Parathyroid adenoma (tissue), 2 donors: Measurements from ENCODE around the gene PTGDS.

Experiments used
- H2AFZ ChIP-seq: fragments of 300-600 bp; sonication (generic); one replicate; pipeline ENCODE4 v1.7.0; 2017; ENCODE audit warnings: antibody characterized with exemption, mild to moderate bottlenecking
- H3K27ac ChIP-seq: fragments of 300-600 bp; sonication (generic); one replicate; pipeline ENCODE4 v1.7.0; 2017
- H3K27me3 ChIP-seq: fragments of 300-600 bp; sonication (generic); one replicate; pipeline ENCODE4 v1.7.0; 2017; ENCODE audit warnings: low read length; ENCODE audit not compliant: control insufficient read depth, insufficient read depth
- H3K36me3 ChIP-seq: fragments of 300-600 bp; sonication (generic); one replicate; pipeline ENCODE4 v1.7.0; 2017; ENCODE audit warnings: low read length; ENCODE audit not compliant: control insufficient read depth, insufficient read depth
- H3K4me1 ChIP-seq: fragments of 300-600 bp; sonication (generic); one replicate; pipeline ENCODE4 v1.7.0; 2017; ENCODE audit warnings: control low read depth
- H3K4me2 ChIP-seq: fragments of 300-600 bp; sonication (generic); one replicate; pipeline ENCODE4 v1.7.0; 2017; ENCODE audit warnings: low read length
- H3K4me3 ChIP-seq: fragments of 300-600 bp; sonication (generic); one replicate; pipeline ENCODE4 v1.7.0; 2017; ENCODE audit warnings: low read depth, low read length
- H3K79me2 ChIP-seq: fragments of 300-600 bp; sonication (generic); one replicate; pipeline ENCODE4 v1.7.0; 2017; ENCODE audit warnings: control low read depth
- H3K9ac ChIP-seq: fragments of 300-600 bp; sonication (generic); one replicate; pipeline ENCODE4 v1.7.0; 2017; ENCODE audit warnings: mild to moderate bottlenecking
- H3K9me3 ChIP-seq: fragments of 300-600 bp; sonication (generic); one replicate; pipeline ENCODE4 v1.7.0; 2017; ENCODE audit warnings: low read length; ENCODE audit not compliant: control insufficient read depth
- TF ChIP-seq, protein P1 (sequence below): fragments of 300-600 bp; sonication (generic); IDR thresholded peaks from one replicate; pipeline ENCODE4 v1.7.0; 2017; ENCODE audit warnings: antibody characterized with exemption, mild to moderate bottlenecking
- donor health status: primary hyperparathyroidism.

PTGDS gene

DNA sequence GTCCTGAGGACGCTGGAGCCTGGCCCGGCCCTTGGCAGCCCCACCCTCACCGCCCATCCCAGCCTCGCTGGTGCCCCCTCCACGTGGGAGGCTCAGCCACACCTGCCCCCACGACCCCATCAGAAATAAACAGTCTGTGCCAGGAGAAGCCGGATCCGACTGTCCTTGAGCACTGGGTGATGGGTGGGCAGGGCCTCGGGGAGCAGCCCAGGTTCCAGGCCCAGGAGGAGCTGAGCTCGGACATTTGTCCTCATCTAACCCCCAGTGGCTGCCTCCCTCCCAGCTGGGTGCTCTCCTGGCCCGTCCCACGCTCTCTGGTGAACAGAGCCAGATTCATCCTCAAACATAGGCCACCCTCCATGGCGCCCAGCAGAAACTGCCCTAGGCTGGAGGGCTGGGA is 4.6 kb upstream of the PTGDS start:
- H3K36me3 ChIP-seq, result no peaks in the 10 kb centered on the region

DNA sequence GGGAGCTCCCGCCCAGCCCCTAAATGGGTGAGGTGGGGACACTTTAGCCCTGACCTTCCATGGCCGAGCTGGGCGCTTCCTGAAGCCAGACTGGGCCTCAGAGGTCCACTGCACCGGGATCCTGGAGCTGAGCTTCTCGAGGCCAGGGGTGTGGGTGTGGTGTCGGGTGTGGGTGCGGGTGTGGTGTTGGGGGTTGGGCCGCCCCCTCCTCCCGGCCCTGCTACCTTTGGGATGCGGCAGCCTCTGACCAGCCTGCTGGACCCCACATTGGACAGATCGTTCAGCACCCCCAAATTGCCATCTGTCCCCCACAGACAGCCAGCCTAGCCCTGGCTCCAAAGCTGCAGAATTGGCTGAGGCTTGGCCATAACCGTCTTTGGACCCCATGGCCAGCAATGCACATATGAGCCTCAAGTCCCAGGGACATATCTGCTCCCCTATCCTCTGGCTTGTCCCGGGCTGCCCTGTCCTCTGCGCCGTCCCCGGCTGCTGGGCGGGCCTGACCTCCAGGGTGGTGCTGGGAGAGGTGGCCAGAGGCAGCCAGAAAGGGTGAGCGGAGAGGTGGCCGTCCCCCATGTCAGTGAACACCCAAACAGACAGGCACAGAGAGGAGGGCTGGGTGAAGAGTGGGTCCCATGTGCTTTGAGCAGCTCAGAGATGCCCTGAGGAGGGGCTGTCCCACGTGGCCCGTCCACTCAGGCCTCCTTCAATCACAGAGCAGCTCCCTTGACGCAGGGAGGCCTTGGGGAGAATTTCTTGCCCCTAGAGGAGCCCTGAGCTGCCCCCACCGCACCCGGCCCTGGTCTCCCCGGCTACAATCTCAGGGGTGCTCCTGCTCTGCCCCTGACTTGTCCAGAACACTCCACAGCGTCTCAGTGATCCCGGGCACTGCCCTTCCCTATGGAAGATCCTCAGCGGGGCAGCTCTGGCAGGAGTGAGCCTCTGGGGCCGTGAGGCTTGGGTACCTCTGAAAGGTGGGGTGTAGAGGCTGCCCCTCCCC is 3.4 kb upstream of the PTGDS start:
- Histone ChIP-seq H3K27ac (no peak overlapping the region), H2AFZ (no peak overlapping the region), H3K9ac (no peak overlapping the region), H3K79me2 (no peaks in the 10 kb centered on the region), H3K9me3 (no peaks in the 10 kb centered on the region), H3K4me1 (no peaks in the 10 kb centered on the region), H3K4me2 (no peak overlapping the region), H3K36me3 (no peaks in the 10 kb centered on the region), H3K27me3 (no peaks in the 10 kb centered on the region), H3K4me3 (no peak overlapping the region)
- TF ChIP-seq, protein P1, sequence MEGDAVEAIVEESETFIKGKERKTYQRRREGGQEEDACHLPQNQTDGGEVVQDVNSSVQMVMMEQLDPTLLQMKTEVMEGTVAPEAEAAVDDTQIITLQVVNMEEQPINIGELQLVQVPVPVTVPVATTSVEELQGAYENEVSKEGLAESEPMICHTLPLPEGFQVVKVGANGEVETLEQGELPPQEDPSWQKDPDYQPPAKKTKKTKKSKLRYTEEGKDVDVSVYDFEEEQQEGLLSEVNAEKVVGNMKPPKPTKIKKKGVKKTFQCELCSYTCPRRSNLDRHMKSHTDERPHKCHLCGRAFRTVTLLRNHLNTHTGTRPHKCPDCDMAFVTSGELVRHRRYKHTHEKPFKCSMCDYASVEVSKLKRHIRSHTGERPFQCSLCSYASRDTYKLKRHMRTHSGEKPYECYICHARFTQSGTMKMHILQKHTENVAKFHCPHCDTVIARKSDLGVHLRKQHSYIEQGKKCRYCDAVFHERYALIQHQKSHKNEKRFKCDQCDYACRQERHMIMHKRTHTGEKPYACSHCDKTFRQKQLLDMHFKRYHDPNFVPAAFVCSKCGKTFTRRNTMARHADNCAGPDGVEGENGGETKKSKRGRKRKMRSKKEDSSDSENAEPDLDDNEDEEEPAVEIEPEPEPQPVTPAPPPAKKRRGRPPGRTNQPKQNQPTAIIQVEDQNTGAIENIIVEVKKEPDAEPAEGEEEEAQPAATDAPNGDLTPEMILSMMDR, result no peak

More for the DNA sequence above, 4.6 kb upstream of the PTGDS start:
- Histone ChIP-seq H3K79me2 (no peaks in the 10 kb centered on the region), H3K9ac (no peak overlapping the region), H3K27ac (no peak overlapping the region), H3K9me3 (no peaks in the 10 kb centered on the region), H3K27me3 (no peaks in the 10 kb centered on the region), H3K4me3 (no peak overlapping the region), H3K4me2 (no peak overlapping the region), H2AFZ (no peak overlapping the region), H3K4me1 (no peaks in the 10 kb centered on the region)
- TF ChIP-seq, protein P1, result no peak

DNA sequence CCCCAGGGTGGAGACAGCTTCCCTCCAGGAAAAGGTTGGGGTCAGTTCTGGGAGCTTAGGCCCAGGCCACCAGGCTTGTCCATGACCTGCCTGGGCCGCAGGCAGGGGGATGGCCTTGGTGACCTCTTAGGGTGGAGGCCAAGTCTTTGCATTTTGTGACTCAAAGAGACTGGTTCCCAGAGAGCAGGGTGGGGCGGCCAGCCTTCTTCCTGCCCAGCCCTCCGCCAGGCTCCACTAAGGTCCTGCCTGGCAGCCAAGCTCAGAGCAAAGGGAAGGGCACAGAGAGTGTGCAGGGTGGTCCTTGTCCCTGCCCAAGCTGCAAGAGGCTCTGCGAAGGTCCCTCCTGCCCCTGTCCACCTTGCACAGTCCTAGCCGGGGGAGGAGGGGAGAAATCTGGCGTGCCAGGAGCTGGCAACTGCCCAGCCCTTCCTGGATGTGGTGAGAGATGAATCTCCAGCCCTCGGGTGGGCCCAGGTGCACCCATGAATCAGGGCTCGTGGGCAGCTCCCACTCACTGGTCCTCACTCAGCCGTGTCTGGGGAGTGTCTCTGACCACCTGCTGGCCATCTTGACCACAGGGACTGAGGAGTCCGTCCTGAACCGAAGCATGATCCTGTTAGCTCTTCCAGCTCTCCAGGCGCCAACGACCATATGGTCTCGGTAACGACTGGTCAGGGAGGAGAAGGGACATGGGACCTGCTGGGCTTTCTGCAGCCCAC is 2.3 kb upstream of the PTGDS start:
- TF ChIP-seq, protein P1, result no peak
- no peak overlapping the region for H3K4me2 ChIP-seq
- no peak overlapping the region for H3K4me3 ChIP-seq
- H3K4me1 ChIP-seq, result no peaks in the 10 kb centered on the region
- no peak overlapping the region for H2AFZ ChIP-seq
- no peaks in the 10 kb centered on the region for H3K27me3 ChIP-seq
- no peak overlapping the region for H3K27ac ChIP-seq
- no peaks in the 10 kb centered on the region for H3K36me3 ChIP-seq
- no peaks in the 10 kb centered on the region for H3K9me3 ChIP-seq
- no peaks in the 10 kb centered on the region for H3K79me2 ChIP-seq
- H3K9ac ChIP-seq, result no peak overlapping the region

DNA sequence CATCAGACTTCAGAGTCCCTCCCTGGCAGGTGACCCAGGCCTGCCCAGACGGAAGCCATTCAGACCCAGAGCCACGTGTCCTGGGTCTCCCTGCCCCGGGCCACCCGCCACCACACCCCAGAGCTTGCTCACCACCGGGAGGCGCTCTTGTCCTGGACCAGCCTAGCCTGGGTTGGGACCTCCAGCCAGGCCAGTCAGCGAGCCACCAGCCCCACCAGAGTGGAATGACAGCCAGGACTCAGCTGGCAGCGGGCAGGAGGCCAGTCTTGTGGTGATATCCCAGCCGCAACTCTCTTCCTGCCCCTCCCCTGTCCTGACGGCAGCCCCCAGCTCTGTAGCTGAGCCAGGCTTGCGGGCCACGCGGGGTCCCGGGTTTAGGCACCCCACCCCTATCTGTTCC is 1.7 kb upstream of the PTGDS start:
- Histone ChIP-seq H3K27me3 (no peaks in the 10 kb centered on the region), H2AFZ (no peak overlapping the region), H3K27ac (no peak overlapping the region), H3K79me2 (no peaks in the 10 kb centered on the region), H3K36me3 (no peaks in the 10 kb centered on the region), H3K4me3 (no peak overlapping the region), H3K4me1 (no peaks in the 10 kb centered on the region), H3K9me3 (no peaks in the 10 kb centered on the region), H3K9ac (no peak overlapping the region), H3K4me2 (no peak overlapping the region)
- TF ChIP-seq, protein P1, result no peak
